ENCODE results near the gene ATP1A2.
"Not testable (repeated sequence)": the region's sequence is repeated elsewhere in the genome, so short reads cannot be mapped to it uniquely, and the experiment has no call there.

Gene ATP1A2

DNA sequence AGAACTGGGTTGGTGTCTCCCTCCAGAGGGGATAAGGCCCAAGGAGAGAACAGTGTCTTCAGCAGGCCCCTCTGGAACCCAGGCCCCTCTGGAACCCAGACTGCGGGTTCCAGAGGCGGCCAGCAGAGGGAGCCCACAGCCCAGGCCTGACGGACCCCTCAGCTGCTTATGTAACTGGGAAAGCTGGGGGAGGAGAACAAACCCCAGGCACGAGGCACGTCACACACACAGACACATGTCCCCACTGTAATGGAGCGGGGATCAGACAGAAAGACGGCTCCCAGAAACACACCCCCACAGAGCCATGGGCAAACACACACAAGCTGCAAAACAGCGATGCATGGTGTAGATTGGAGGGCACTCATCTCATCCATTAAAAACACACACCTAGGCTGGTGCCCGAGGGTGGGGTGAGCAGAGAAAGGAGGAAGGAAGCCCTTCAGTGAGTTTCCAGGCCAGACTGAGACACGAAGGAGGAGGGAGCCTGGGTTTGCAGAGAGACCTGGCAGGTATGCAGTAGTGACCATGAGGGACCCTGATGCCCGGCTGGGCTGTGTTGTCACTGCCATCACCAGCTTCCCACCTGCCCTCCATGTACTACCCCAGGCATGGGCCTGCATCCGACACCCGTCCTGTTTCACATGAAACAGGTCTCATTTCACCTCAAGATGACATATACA, 14.4 kb upstream of the ATP1A2 start:
- peak; percentile 87 for DNase-seq (ENCODE audit: low read depth, low spot score)

DNA sequence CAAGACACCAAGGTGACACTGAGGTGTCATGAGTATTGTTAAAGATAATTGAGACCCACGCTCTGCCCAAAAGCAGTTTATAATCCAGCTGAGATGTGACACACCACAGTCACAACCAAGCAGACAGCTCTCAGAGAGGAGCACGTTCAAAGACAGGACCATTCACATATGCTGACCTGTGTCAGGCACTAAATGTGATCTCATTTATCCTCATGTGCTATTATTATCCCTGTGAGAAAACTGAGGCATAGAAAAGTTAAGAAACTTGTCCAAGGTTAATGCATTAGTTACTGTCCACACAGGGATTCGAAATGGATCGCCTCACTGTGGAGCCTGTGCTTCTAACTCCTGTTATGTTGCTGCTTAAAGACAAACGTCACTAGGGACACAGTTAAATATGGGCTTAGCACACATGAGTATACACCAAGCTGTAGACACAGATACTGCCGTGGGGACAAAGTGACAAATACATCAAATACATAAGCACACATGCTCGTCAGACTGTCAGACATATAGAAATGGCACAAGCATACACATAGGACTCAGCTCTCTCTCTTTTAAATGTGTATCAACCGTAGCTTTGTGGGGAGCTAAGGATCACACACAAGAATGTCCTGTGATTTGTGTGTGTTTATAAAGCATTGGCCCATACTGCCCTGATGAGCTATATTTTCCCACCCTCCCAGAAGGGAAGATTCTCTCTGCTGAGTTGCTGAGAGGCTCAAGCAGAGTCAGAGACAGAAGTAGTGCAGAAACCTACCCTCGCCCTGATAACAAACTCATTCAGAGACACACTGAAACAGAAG, 13.6 kb upstream of the ATP1A2 start:
- DNase-seq (ENCODE audit: low read depth, low spot score) = no peak

- no peak for DNase-seq (ENCODE audit: low read depth, low spot score)
These were observed 11.7 kb upstream of the ATP1A2 start for GRCh38 chr1:160103658-160104408.

- no peak for DNase-seq (ENCODE audit: low read depth, low spot score)
These were observed 11.1 kb upstream of the ATP1A2 start for GRCh38 chr1:160104486-160104885.

DNA sequence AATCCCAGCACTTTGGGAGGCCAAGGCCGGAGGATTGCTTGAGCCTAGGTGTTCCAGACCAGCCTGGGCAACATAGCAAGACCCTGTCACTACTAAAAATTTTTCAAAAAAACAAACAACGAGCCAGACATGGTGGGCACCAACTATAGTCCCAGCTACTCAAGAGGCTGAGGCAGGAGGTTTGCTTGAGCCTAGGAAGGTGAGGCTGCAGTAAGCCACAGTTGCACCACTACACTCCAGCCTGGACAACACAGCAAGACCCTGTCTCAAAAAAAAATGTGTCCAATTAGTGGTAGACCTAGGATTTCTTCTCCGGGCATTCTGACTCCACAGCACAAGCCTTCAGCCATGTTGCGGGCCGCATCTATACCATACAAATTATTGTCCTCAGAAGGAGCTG, 10.4 kb upstream of the ATP1A2 start:
- no peak for DNase-seq (ENCODE audit: low read depth, low spot score)

GRCh38 chr1:160107512-160107911, 8.0 kb upstream of the ATP1A2 start:
- DNase-seq (ENCODE audit: low read depth, low spot score) = no peak

GRCh38 chr1:160108888-160109662, 6.5 kb upstream of the ATP1A2 start:
- DNase-seq (ENCODE audit: low read depth, low spot score) = peak; percentile 65

DNA sequence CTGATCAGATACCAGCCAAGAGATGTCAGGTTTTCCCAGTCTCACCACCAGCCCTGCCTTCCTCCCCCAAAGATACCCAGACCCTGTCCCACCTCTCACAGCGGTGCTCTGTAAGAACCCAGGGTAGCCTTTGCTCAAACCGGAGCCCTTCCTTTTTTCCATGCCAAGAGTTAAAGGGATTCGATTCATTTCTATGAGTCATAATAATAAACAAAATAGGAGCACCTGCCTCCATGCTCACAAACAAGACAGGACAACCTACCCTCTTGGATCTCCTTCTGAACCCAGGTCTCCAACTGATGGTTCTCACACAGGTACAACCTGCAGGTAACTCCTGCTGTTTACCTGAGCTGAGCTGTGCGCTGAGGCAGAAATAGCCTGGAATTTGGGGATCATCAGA, 5.9 kb upstream of the ATP1A2 start:
- no peak for DNase-seq (ENCODE audit: low read depth, low spot score)

GRCh38 chr1:160111462-160111861, 4.1 kb upstream of the ATP1A2 start:
- not testable (repeated sequence) for DNase-seq (ENCODE audit: low read depth, low spot score)

DNA sequence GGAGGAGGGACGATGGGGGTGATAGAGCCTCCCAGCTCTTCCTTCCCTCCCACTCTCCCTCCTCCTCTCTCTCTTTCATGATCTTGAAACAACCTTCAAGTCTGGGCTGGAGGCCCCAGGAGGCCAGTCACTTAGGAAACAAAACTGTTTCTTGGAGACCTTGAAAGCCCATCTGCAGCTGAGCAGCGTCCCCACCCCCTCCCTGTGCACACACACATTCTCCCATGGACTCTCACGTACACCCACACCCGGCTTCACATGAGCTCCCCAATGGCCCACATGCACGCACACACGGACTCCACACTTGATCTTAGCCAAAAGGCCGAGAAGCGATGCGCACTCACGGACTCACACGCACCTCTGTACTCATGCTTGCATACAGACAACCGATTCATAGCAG, 3.2 kb upstream of the ATP1A2 start:
- no peak for DNase-seq (ENCODE audit: low read depth, low spot score)

DNA sequence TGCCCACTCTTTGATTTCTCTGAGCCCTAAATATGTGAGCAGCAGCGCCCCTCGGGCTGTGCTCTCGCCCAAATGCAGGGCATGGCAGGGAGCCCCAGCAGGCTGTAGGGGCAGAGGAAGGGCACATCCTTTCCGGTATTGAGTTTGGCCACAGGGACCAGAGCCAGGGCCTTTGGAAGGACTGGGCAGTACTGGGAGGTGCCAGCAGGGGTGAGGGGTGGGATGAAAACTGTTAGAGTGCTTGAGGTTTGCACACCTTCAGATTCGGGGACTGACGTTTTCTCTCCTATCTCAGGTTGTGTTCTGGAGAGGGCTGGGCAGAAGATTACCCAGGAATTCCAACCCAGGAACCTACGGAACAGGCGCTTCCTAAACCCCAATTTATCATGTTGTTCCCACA, 2.2 kb upstream of the ATP1A2 start:
- DNase-seq (ENCODE audit: low read depth, low spot score) = no peak

GRCh38 chr1:160114085-160114484, 1.5 kb upstream of the ATP1A2 start:
- no peak for DNase-seq (ENCODE audit: low read depth, low spot score)

- peak; percentile 44 for DNase-seq (ENCODE audit: low read depth, low spot score)
These were observed 956 bp downstream of the ATP1A2 start for GRCh38 chr1:160116283-160117147.

DNA sequence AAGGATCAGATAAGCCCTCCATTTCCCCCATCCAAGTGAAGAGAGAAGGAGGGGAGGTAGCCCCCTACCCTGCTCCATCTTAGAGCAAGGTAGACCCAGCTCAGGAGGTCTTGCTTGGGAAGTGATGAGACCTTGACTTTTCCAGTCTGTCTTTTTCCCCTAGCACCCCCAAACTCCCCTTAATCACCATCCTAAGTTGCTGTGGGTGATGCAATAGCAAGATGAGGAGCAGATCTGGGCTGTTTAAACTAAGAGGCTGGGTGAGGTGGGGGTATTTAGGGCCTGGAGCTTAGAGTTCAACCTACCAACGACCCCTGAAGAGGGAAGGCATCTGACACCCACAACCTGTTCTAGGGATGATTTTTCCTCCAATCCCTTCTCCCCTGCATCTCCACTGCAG, 1.7 kb downstream of the ATP1A2 start:
- no peak for DNase-seq (ENCODE audit: low read depth, low spot score)

DNA sequence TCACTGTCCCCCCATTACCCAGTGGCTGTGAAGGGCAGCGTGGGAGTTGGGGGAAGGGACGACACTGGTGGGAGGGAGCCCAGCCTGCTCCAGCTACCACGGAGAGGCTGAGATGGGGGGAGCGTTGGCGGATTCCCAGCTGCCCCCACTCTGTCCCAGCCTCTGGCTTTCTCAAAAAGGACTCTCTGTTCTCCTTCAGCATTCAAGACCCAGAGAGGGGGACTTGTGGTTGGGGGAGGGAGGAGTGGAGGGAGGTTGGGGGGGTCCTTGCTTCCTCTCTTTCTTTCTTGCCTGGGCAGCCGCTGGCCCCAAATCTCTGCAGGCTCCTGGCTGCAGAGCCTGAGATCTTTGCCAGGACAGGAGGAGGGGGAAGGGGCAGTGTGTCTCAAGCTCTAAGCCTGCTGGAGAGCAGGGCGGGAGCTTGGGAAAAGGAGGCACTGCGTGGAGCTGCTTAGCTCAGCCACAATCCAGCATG, 2.2 kb downstream of the ATP1A2 start:
- DNase-seq (ENCODE audit: low read depth, low spot score) = peak; percentile 75

- no peak for DNase-seq (ENCODE audit: low read depth, low spot score)
These were observed 3.4 kb downstream of the ATP1A2 start for GRCh38 chr1:160118928-160119327.

DNA sequence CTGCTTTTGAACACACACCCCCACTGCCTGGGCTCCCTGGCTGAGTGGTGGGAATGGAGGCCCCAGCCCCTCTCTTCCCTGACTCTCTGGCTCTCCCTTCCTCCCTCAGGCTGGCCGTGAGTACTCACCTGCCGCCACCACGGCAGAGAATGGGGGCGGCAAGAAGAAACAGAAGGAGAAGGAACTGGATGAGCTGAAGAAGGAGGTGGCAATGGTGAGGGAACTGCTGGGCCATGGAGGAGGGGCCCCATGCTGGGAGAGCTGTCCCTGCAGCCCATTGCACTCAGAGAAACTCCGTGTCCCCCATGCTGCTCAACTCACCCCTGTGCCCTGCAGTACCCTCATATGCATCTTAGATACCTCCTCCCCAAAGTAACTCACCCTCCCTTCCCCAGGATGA, 5.2 kb downstream of the ATP1A2 start:
- no peak for DNase-seq (ENCODE audit: low read depth, low spot score)

GRCh38 chr1:160121388-160121787, 5.8 kb downstream of the ATP1A2 start:
- no peak for DNase-seq (ENCODE audit: low read depth, low spot score)

- no peak for DNase-seq (ENCODE audit: low read depth, low spot score)
These were observed 7.5 kb downstream of the ATP1A2 start for GRCh38 chr1:160122978-160123495.

- no peak for DNase-seq (ENCODE audit: low read depth, low spot score)
These were observed 8.2 kb downstream of the ATP1A2 start for GRCh38 chr1:160123726-160124125.

All from astrocyte of the hippocampus (primary cell).